Measurements from ENCODE around the gene CELF4.

The CELF4 gene

GRCh38 chr18:37481491-37481890 lies 84.1 kb downstream of the CELF4 start:
- ChIA-PET CTCF (no interaction called here), POLR2A (no interaction called here)
- no peaks in the 10 kb centered on the region for H3K36me3 ChIP-seq (ENCODE audit: control insufficient read depth in 4 of 4, insufficient read depth in 4 of 4, low read length in 3 of 4)
- no peak overlapping the region for H3K27ac ChIP-seq (ENCODE audit: insufficient read depth in 1 of 2, low read depth in 1 of 2, low read length in 2 of 2, poor library complexity in 1 of 2, severe bottlenecking in 2 of 2)
- no peak overlapping the region for H3K4me3 ChIP-seq (ENCODE audit: control insufficient read depth in 1 of 7, extremely low read depth in 1 of 7, insufficient read depth in 4 of 7, low read depth in 2 of 7, low read length in 6 of 7)
- H3K4me1 ChIP-seq (ENCODE audit: control extremely low read depth in 1 of 4, control insufficient read depth in 4 of 4, insufficient read depth in 4 of 4, low read length in 3 of 4): peaks cover 0 to 9% (median 5%) of the 10 kb centered on the region in 4 experiments
- peaks cover 10 to 64% (median 17%) of the 10 kb centered on the region in 5 experiments for H3K27me3 ChIP-seq (replicated peaks in 2 of 5; ENCODE audit: control insufficient read depth in 4 of 5, insufficient read depth in 5 of 5, low read length in 4 of 5)
- no peak for DNase-seq
- no peaks in the 10 kb centered on the region for H3K9me3 ChIP-seq (ENCODE audit: control extremely low read depth in 1 of 5, control insufficient read depth in 4 of 5, insufficient read depth in 2 of 5, low read depth in 1 of 5, low read length in 4 of 5)
- 75% methylated on average over 4 of the region's 6 CpGs for WGBS (ENCODE audit: insufficient coverage)

GRCh38 chr18:37481072-37481471 lies 84.5 kb downstream of the CELF4 start:
- Histone ChIP-seq H3K27ac (ENCODE audit: insufficient read depth in 1 of 2, low read depth in 1 of 2, low read length in 2 of 2, poor library complexity in 1 of 2, severe bottlenecking in 2 of 2) (no peak overlapping the region), H3K4me3 (ENCODE audit: control insufficient read depth in 1 of 7, extremely low read depth in 1 of 7, insufficient read depth in 4 of 7, low read depth in 2 of 7, low read length in 6 of 7) (no peak overlapping the region), H3K27me3 (replicated peaks in 2 of 5; ENCODE audit: control insufficient read depth in 4 of 5, insufficient read depth in 5 of 5, low read length in 4 of 5) (peaks cover 10 to 61% (median 16%) of the 10 kb centered on the region in 5 experiments), H3K9me3 (ENCODE audit: control extremely low read depth in 1 of 5, control insufficient read depth in 4 of 5, insufficient read depth in 2 of 5, low read depth in 1 of 5, low read length in 4 of 5) (no peaks in the 10 kb centered on the region), H3K4me1 (ENCODE audit: control extremely low read depth in 1 of 4, control insufficient read depth in 4 of 4, insufficient read depth in 4 of 4, low read length in 3 of 4) (peaks cover 0 to 9% (median 5%) of the 10 kb centered on the region in 4 experiments), H3K36me3 (ENCODE audit: control insufficient read depth in 4 of 4, insufficient read depth in 4 of 4, low read length in 3 of 4) (no peaks in the 10 kb centered on the region)
- DNase-seq: no peak
- WGBS (ENCODE audit: insufficient coverage): 83% methylated on average over 2 of the region's 4 CpGs
- POLR2A ChIA-PET: no interaction called here
- CTCF ChIA-PET: no interaction called here

GRCh38 chr18:37476611-37477295 lies 88.8 kb downstream of the CELF4 start:
- Histone ChIP-seq H3K27ac (ENCODE audit: insufficient read depth in 1 of 2, low read depth in 1 of 2, low read length in 2 of 2, poor library complexity in 1 of 2, severe bottlenecking in 2 of 2) (no peak overlapping the region), H3K4me3 (ENCODE audit: control insufficient read depth in 1 of 7, extremely low read depth in 1 of 7, insufficient read depth in 4 of 7, low read depth in 2 of 7, low read length in 6 of 7) (no peak overlapping the region), H3K4me1 (ENCODE audit: control extremely low read depth in 1 of 4, control insufficient read depth in 4 of 4, insufficient read depth in 4 of 4, low read length in 3 of 4) (no peaks in the 10 kb centered on the region), H3K36me3 (ENCODE audit: control insufficient read depth in 4 of 4, insufficient read depth in 4 of 4, low read length in 3 of 4) (no peaks in the 10 kb centered on the region), H3K27me3 (replicated peaks in 2 of 5; ENCODE audit: control insufficient read depth in 4 of 5, insufficient read depth in 5 of 5, low read length in 4 of 5) (peaks cover 0 to 34% (median 4%) of the 10 kb centered on the region in 5 experiments), H3K9me3 (ENCODE audit: control extremely low read depth in 1 of 5, control insufficient read depth in 4 of 5, insufficient read depth in 2 of 5, low read depth in 1 of 5, low read length in 4 of 5) (no peaks in the 10 kb centered on the region)
- ChIA-PET CTCF (interaction anchor here (0.7 to 1.3 kb wide), 2 partner anchors 9 to 90 kb away, joined by 3 to 4 read pairs; no protein-coding TSS in a partner anchor), POLR2A (no interaction called here)
- DNase-seq: no peak
- WGBS (ENCODE audit: insufficient coverage): 85% methylated on average over 14 of the region's 22 CpGs

GRCh38 chr18:37476182-37476581 lies 89.4 kb downstream of the CELF4 start:
- Histone ChIP-seq H3K27me3 (replicated peaks in 2 of 5; ENCODE audit: control insufficient read depth in 4 of 5, insufficient read depth in 5 of 5, low read length in 4 of 5) (peaks cover 0 to 29% (median 3%) of the 10 kb centered on the region in 5 experiments), H3K4me1 (ENCODE audit: control extremely low read depth in 1 of 4, control insufficient read depth in 4 of 4, insufficient read depth in 4 of 4, low read length in 3 of 4) (no peaks in the 10 kb centered on the region), H3K27ac (ENCODE audit: insufficient read depth in 1 of 2, low read depth in 1 of 2, low read length in 2 of 2, poor library complexity in 1 of 2, severe bottlenecking in 2 of 2) (no peak overlapping the region), H3K36me3 (ENCODE audit: control insufficient read depth in 4 of 4, insufficient read depth in 4 of 4, low read length in 3 of 4) (no peaks in the 10 kb centered on the region), H3K4me3 (ENCODE audit: control insufficient read depth in 1 of 7, extremely low read depth in 1 of 7, insufficient read depth in 4 of 7, low read depth in 2 of 7, low read length in 6 of 7) (no peak overlapping the region), H3K9me3 (ENCODE audit: control extremely low read depth in 1 of 5, control insufficient read depth in 4 of 5, insufficient read depth in 2 of 5, low read depth in 1 of 5, low read length in 4 of 5) (no peaks in the 10 kb centered on the region)
- ChIA-PET POLR2A (no interaction called here), CTCF (interaction anchor here (0.7 to 1.3 kb wide), 2 partner anchors 10 to 90 kb away, joined by 3 to 4 read pairs; no protein-coding TSS in a partner anchor)
- WGBS (ENCODE audit: insufficient coverage): 34% methylated on average over 6 of the region's 6 CpGs
- DNase-seq: peak; percentile 23 to 37 (median 33)

GRCh38 chr18:37473195-37473840 lies 92.3 kb downstream of the CELF4 start:
- WGBS (ENCODE audit: insufficient coverage): 76% methylated on average over 7 of the region's 8 CpGs
- H3K27me3 ChIP-seq (replicated peaks in 2 of 5; ENCODE audit: control insufficient read depth in 4 of 5, insufficient read depth in 5 of 5, low read length in 4 of 5): peaks cover 0 to 25% (median 3%) of the 10 kb centered on the region in 5 experiments
- CTCF ChIA-PET: interaction anchor here (1.3 to 1.6 kb wide), 2 partner anchors 12 kb away, joined by 3 to 5 read pairs; no protein-coding TSS in a partner anchor

GRCh38 chr18:37471637-37472036 lies 94.0 kb downstream of the CELF4 start:
- Histone ChIP-seq H3K36me3 (ENCODE audit: control insufficient read depth in 4 of 4, insufficient read depth in 4 of 4, low read length in 3 of 4) (no peaks in the 10 kb centered on the region), H3K27me3 (replicated peaks in 2 of 5; ENCODE audit: control insufficient read depth in 4 of 5, insufficient read depth in 5 of 5, low read length in 4 of 5) (peaks cover 0 to 18% (median 6%) of the 10 kb centered on the region in 5 experiments), H3K4me1 (ENCODE audit: control extremely low read depth in 1 of 4, control insufficient read depth in 4 of 4, insufficient read depth in 4 of 4, low read length in 3 of 4) (no peaks in the 10 kb centered on the region), H3K4me3 (ENCODE audit: control insufficient read depth in 1 of 7, extremely low read depth in 1 of 7, insufficient read depth in 4 of 7, low read depth in 2 of 7, low read length in 6 of 7) (no peak overlapping the region), H3K27ac (ENCODE audit: insufficient read depth in 1 of 2, low read depth in 1 of 2, low read length in 2 of 2, poor library complexity in 1 of 2, severe bottlenecking in 2 of 2) (no peak overlapping the region), H3K9me3 (ENCODE audit: control extremely low read depth in 1 of 5, control insufficient read depth in 4 of 5, insufficient read depth in 2 of 5, low read depth in 1 of 5, low read length in 4 of 5) (peaks cover 0 to 1% (median 0%) of the 10 kb centered on the region in 5 experiments)
- 80% methylated on average over 6 of the region's 6 CpGs for WGBS (ENCODE audit: insufficient coverage)
- POLR2A ChIA-PET: no interaction called here
- CTCF ChIA-PET: no interaction called here
- no peak for DNase-seq

More at GRCh38 chr18:37473195-37473840, 92.3 kb downstream of the CELF4 start:
- no peaks in the 10 kb centered on the region for H3K36me3 ChIP-seq (ENCODE audit: control insufficient read depth in 4 of 4, insufficient read depth in 4 of 4, low read length in 3 of 4)
- POLR2A ChIA-PET: no interaction called here
- H3K4me3 ChIP-seq (ENCODE audit: control insufficient read depth in 1 of 7, extremely low read depth in 1 of 7, insufficient read depth in 4 of 7, low read depth in 2 of 7, low read length in 6 of 7): no peak overlapping the region
- no peaks in the 10 kb centered on the region for H3K4me1 ChIP-seq (ENCODE audit: control extremely low read depth in 1 of 4, control insufficient read depth in 4 of 4, insufficient read depth in 4 of 4, low read length in 3 of 4)
- DNase-seq: no peak
- no peak overlapping the region for H3K27ac ChIP-seq (ENCODE audit: insufficient read depth in 1 of 2, low read depth in 1 of 2, low read length in 2 of 2, poor library complexity in 1 of 2, severe bottlenecking in 2 of 2)
- H3K9me3 ChIP-seq (ENCODE audit: control extremely low read depth in 1 of 5, control insufficient read depth in 4 of 5, insufficient read depth in 2 of 5, low read depth in 1 of 5, low read length in 4 of 5): no peaks in the 10 kb centered on the region

- no peak overlapping the region for H3K4me3 ChIP-seq (ENCODE audit: control insufficient read depth in 1 of 7, extremely low read depth in 1 of 7, insufficient read depth in 4 of 7, low read depth in 2 of 7, low read length in 6 of 7)
- no peak overlapping the region for H3K27ac ChIP-seq (ENCODE audit: insufficient read depth in 1 of 2, low read depth in 1 of 2, low read length in 2 of 2, poor library complexity in 1 of 2, severe bottlenecking in 2 of 2)
- H3K9me3 ChIP-seq (ENCODE audit: control extremely low read depth in 1 of 5, control insufficient read depth in 4 of 5, insufficient read depth in 2 of 5, low read depth in 1 of 5, low read length in 4 of 5): peaks cover 0 to 1% (median 0%) of the 10 kb centered on the region in 5 experiments
- POLR2A ChIA-PET: interaction anchor here (0.7 kb wide), 1 partner anchor 86 kb away, joined by 3 read pairs; no protein-coding TSS in a partner anchor
- H3K36me3 ChIP-seq (ENCODE audit: control insufficient read depth in 4 of 4, insufficient read depth in 4 of 4, low read length in 3 of 4): no peaks in the 10 kb centered on the region
- no peak for DNase-seq
- no peaks in the 10 kb centered on the region for H3K4me1 ChIP-seq (ENCODE audit: control extremely low read depth in 1 of 4, control insufficient read depth in 4 of 4, insufficient read depth in 4 of 4, low read length in 3 of 4)
- WGBS (ENCODE audit: insufficient coverage): 100% methylated on average over 1 of the region's 2 CpGs
- H3K27me3 ChIP-seq (replicated peaks in 2 of 5; ENCODE audit: control insufficient read depth in 4 of 5, insufficient read depth in 5 of 5, low read length in 4 of 5): peaks cover 0 to 21% (median 5%) of the 10 kb centered on the region in 5 experiments
- CTCF ChIA-PET: no interaction called here
These were observed 94.6 kb downstream of the CELF4 start for GRCh38 chr18:37470986-37471385.

All from common myeloid progenitor, CD34-positive (primary cell).